GM21381 (cell line): ENCODE data around the gene MLLT10.
"Not testable (repeated sequence)": the region's sequence is repeated elsewhere in the genome, so short reads cannot be mapped to it uniquely, and the experiment has no call there.

Source experiments
- ATAC-seq: cut with Tn5 transposase; IDR thresholded peaks from one replicate; pipeline ENCODE4 v1.9.1; 2021; ENCODE audit warnings: mild to moderate bottlenecking, moderate library complexity; ENCODE audit not compliant: unreplicated experiment

The MLLT10 gene

GRCh38 chr10:21574514-21574913, 40.5 kb downstream of the MLLT10 start:
- ATAC-seq = not testable (repeated sequence)

DNA sequence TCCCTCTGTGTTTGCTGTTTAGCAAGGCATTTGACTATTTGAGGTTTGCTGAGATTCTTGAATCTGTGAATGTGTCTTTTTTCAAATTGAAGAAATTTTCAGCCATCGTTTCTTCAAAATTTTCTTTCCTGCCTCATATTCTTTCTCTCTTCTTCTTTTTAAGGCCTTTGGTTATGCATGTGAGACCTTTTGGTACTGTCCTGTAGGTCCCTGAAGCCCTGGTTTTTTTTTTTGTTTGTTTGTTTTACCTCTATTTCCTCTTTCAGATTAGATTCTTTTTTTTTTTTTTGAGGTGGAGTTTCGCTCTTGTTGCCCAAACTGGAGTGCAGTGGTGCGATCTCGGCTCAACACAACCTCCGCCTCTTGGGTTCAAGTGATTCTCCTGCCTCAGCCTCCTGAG, 45.3 kb downstream of the MLLT10 start:
- no peak for ATAC-seq

DNA sequence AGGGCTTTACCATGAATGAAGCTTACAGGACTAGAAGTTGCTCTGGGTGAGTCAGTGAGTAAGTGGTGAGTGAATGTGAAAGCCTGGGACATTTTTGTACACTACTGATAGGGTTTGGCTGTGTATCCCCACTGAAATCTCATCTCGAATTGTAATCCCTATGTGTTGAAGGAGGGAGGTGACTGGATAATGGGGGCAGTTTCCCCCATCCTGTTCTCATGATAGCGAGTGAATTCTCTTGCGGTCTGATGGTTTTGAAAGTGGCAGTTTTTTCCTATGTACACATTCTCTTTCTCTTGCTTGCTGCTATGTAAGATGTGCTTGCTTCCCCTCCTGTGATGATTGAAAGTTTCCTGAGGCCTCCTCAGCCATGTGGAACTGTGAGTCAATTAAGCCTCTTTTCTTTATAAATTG, 47.4 kb downstream of the MLLT10 start:
- ATAC-seq = peak; percentile 75

DNA sequence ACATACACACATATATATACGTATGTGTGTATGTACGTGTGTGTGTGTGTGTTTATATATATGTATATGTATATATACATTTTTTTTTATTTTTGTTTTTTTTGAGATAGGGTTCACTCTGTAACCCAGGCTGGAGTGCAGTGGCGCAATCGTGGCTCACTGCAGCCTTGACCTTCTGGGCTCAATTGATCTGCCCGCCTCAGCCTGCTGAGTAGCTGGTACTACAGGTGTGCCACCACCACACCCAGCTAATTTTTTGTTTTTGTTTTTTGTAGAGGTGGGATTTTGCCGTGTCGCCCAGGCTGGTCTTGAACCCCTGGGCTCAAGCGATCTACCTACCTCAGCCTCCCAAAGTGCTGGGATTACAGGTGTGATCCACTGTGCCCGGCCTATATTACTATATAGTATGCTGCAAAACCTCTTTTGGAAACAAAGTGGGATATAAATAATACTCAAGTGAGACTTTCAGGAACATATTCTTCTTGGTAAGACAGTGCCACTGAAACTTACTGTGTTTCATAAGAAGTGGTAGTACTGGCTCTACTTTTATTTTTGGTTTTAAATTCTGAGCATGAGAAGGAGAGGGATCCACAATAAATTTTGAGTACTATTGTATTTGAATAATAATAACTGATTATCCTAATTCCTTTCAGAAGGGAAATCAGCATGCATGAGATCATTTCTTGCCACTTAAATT, 51.0 kb downstream of the MLLT10 start:
- no peak for ATAC-seq

DNA sequence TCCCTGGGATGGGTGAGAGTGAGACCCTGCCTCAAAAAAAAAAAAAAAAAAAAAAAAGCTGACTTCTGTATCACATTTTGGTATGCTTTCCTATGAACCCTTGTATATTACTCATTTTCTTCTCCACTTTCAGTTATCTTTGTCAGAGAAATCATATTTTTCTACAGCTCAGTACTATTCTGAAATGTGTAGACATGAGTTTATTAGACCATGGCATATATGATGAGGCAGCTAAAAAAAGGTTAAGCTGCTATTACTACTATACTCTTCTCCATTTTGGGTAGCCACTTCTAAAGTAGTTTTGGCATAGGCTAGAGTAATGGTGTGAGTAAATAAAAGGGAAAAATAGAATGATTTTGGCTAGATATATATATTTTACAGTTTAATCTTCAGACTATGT, 53.4 kb downstream of the MLLT10 start:
- ATAC-seq = no peak

GRCh38 chr10:21588159-21588558, 54.1 kb downstream of the MLLT10 start:
- ATAC-seq = not testable (repeated sequence)

GRCh38 chr10:21593986-21594385, 60.0 kb downstream of the MLLT10 start:
- ATAC-seq = no peak

- no peak for ATAC-seq
These were observed 65.5 kb downstream of the MLLT10 start for GRCh38 chr10:21599582-21599981.

DNA sequence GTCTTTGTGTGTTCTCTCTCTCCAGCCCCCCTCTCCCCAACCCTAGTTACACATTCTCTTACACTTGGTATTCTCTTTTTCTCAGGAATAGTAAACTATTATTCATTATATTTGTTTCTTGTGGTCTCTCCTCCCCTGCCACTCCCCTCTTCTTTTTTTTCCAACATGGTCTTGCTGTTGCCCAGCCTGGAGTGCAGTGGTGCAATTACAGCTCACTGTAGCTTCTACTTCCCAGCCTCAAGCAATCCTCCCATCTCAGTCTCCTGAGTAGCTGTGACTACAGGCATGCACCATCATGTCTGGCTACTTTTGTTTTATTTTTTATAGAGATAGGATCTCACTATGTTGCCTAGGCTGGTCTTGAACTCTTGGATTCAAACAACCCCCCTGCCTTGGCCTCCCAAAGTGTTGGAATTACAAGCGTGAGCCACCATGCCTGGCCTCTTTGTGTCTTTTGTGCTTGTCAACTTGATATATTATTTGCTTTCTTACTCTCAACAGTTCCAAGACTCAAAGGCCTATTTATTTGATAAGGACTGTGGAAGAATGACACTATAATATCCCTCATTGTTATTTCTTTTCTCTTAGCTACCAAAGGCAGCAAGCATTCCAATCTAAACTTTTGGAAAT, 66.9 kb downstream of the MLLT10 start:
- ATAC-seq = no peak

DNA sequence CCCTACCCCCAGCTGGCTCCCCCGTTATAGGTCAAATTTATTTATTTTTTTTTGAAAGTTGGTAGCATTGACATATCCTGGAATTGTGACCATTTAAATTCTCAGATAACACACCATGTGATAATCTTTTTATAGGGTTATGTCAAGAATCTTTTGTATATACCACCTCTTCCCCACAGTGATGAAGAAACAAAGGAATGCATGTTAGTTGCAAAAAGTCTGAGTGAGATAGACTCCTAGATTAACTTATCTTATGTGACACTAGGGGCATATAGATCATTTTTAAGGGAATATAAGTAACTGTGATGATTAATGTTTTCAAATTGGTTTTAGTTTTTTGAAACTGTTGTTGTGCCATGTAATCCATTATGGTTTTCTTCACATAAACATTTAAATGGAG, 68.3 kb downstream of the MLLT10 start:
- no peak for ATAC-seq

- no peak for ATAC-seq
These were observed 69.7 kb downstream of the MLLT10 start for GRCh38 chr10:21603721-21604120.

DNA sequence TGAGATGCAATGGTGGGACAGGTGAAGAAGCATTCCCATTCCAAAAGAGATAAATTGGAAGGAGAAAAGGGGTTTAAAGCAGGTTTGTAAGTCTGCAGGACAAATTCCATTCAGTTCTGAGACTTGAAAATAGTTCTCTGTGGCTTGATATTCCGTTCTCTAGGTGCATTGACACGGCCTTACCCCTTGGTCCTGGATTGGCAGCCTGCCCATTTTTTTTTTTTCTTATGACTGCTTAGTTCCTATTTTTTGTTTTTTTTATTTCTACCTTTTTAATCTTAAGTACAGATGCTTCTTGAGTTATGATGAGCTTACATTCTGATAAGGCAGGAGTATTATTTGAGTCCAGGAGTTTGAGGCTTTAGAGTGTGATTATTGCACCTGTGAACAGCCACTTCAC, 70.6 kb downstream of the MLLT10 start:
- no peak for ATAC-seq

- ATAC-seq = no peak
These were observed 73.9 kb downstream of the MLLT10 start for GRCh38 chr10:21607907-21608306.

- no peak for ATAC-seq
These were observed 80.0 kb downstream of the MLLT10 start for GRCh38 chr10:21614000-21614399.

GRCh38 chr10:21617267-21617666, 83.2 kb downstream of the MLLT10 start:
- no peak for ATAC-seq

DNA sequence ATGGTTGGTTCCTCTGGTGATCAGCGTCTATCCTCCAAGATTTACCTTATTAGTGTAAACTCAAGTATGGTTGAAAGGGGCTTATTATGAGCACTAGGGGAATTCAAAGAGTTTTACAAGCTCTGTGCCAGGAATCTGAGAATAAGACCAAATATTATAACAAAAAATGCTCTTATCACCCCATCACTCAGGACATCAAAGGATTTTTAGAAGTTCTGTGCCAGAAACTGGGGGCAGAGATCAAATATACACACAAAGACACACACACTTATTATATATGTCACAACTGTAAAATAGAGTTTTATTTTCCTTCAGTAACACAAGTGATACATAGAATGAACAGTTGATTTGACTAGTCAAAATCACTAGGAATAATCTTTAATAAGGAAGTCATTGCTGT, 89.3 kb downstream of the MLLT10 start:
- no peak for ATAC-seq

GRCh38 chr10:21624421-21624820, 90.4 kb downstream of the MLLT10 start:
- not testable (repeated sequence) for ATAC-seq

GRCh38 chr10:21624951-21625350, 90.9 kb downstream of the MLLT10 start:
- no peak for ATAC-seq

- ATAC-seq = no peak
These were observed 91.7 kb downstream of the MLLT10 start for GRCh38 chr10:21625623-21626229.

GRCh38 chr10:21626457-21627161, 92.6 kb downstream of the MLLT10 start:
- no peak for ATAC-seq

GRCh38 chr10:21627331-21627730, 93.3 kb downstream of the MLLT10 start:
- no peak for ATAC-seq

GRCh38 chr10:21628023-21628422, 94.0 kb downstream of the MLLT10 start:
- ATAC-seq = no peak
